Effector CD8-positive, alpha-beta T cell (primary cell): Measurements from ENCODE around the gene SYNC.
"Not testable (repeated sequence)": the region's sequence is repeated elsewhere in the genome, so short reads cannot be mapped to it uniquely, and the experiment has no call there.

Experiments
- DNase-seq: peaks from one replicate; lab custom pipeline; 2025; lab: John Stamatoyannopoulos, UW

Gene SYNC

DNA sequence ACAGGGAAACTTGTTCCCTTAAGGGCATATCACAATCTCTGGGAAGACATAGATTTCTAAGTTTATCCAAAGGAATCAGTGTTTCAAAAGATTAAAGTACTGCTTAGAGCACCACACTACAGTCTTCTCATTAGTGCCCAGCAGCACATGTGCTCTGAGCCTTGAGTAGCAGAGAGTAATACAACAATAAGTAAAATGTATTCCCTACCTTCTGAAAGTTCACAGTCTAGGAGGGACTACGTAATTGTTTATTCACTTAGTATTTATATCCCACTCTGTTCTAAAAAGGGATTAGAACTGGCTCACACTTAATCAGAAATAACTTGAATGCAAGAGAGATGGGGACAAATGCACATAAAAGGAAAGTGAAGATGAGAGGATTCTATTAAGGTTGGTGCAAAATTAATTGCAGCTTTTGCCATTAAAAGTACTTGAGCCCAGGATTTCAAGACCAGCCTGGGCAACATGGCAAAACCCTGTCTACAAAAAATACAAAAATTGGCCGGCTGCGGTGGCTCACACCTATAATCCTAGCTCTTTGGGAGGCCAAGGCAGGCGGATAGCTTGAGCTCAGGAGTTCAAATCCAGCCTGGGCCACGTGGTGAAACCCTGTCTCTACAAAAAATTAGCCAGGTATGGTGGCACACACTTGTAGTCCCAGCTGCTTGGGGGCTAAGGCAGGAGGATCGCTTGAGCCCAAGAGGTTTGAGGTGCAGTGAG, 9.0 kb downstream of the SYNC start:
- DNase-seq: no peak

- no peak for DNase-seq
These were observed 16.2 kb downstream of the SYNC start for GRCh38 chr1:32686387-32686786.

DNA sequence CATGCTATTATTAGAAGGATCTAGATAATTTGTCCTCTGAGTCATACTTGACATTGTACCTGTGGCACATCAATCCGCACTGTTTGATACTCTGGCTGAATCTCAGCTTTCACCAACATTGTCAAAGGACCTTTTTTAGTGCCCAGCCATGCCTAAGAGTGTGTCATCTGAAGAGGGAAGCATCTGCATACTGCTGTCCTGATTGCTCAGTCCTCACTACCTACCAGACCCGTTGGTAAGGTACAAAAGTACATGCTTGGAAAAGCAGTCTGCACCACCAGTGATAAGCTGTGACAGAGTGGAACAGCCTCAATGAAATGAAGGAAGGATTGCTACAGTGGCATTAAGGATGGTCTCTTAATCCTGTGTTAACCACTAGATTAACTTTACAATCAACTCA, 17.1 kb downstream of the SYNC start:
- DNase-seq: no peak

- DNase-seq: no peak
These were observed 18.3 kb downstream of the SYNC start for GRCh38 chr1:32684167-32684811.

DNA sequence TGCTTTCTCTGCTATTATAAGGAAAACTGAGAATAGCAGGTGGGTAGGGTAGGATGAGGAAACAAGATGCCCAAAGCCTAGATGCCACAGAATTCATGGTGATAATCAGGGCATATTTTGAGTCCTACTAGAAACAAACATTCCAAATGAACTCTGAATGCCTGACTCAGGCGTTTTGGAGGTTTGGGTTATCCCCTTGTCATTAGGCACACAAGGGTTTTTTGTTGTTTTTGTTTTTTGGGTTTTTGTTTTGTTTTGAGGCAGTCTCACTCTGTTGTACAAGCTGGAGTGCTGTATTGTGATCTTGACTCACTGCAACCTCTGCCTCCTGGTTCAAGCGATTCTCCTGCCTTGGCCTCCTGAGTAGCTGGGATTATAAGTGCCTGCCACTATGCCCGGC, 19.2 kb downstream of the SYNC start:
- no peak for DNase-seq

- DNase-seq: no peak
These were observed 20.6 kb downstream of the SYNC start for GRCh38 chr1:32681999-32682398.

DNA sequence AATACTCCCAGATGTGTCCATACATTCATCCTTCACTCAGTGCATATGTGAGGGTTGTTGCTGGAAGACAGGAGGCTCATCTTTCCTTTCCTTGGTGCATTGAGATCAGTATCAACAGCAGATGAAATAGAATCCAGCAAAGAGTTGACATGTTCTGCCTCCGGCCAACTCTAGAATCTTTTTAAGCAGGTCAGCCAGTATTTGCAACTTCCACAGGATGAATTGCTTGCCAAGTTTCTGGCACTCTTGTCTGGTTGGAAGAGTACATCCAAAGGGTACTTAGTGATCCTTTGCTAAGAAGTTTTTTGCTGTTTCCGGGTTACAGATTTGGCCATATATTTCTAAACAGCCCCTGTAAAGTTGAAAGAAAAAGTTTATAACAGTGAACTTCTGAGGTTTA, 21.1 kb downstream of the SYNC start:
- no peak for DNase-seq

GRCh38 chr1:32680642-32681041, 21.9 kb downstream of the SYNC start:
- no peak for DNase-seq

GRCh38 chr1:32679993-32680392, 22.6 kb downstream of the SYNC start:
- DNase-seq: not testable (repeated sequence)

DNA sequence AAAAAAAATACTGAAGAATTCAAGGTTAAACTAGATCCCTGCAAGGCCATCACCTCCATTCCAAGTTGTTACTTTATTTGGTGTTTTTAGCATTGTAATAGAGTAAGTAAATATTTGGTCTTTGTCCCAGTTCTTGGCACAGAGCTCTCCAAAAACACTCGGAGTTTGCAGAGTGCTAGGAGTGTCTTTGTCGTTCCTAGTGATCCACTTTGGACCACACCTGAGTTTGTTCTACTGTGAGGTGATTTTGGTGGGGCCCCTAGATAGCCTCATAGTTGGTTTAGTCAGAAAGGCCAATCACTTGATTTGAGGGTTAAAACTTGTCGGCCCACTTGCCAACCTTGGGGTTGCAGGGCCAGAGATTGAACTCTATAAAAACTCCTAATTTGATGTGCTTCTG, 25.6 kb downstream of the SYNC start:
- DNase-seq: no peak

GRCh38 chr1:32668716-32669115, 33.9 kb downstream of the SYNC start:
- DNase-seq: not testable (repeated sequence)

DNA sequence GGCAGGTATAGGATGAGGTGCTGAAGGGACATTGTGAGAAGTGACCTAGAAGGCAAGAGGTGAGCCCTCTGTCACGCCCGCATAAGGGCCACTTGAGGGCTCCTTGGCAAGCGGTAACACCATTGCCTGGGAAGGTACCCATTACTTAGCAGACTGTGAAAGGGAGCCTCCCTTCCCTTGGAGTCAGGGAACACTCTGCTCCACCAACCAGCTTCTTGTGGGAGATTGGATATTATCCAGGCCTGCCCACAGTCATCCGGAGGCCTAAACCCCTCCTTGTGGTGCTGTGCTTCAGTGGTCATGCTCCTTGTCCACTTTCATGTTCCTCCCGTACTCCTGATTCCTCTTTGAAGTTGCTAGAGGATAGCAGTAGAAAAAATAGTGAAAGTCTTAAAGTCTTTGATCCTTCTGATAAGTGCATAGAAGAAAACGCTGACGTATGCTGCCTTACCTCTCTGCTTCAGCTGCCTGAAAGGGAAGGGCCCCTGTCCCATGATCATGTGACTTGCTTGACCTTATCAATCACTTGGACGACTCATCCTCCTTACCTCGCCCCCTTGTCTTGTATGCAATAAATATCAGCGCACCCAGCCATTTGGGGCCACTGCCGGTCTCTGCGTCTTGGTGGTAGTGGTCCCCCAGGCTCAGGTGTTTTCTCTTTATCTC, 35.5 kb downstream of the SYNC start:
- DNase-seq: no peak

DNA sequence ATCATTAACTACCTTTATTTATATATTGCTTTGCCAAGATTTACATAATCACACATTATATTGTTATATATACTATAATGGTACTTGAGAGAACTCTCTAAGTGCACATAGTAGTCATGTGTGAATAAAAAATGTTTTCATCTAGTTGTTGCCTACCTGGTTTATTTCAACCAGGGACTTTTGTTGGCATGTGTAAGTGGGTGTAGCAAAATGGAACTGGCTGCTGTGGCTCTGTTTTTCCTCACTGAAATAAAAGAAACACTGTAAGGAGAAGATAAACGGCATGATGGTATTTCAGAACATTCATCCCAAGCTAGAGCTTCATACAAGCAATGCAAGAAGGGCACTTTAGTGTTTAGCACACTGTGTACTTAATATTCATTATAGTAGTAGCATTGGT, 36.7 kb downstream of the SYNC start:
- DNase-seq: no peak

DNA sequence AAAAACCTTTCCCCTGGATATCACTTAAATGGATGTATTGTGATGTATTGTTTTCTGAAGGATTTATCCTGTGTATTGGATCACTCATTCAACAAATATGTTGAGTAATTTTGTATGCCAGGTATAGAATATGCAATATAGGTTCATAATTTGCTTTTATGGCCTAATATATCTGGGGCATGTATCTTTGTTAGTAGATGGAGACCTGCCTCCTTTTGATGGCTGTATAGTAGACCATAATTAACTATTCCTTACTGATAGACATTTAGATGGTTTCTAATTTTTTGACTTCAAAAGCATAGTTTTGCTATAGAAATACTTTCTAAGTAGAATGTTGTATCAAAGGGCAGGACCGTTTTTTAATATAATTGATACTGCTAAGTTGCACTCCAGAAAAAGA, 43.0 kb downstream of the SYNC start:
- DNase-seq: no peak

DNA sequence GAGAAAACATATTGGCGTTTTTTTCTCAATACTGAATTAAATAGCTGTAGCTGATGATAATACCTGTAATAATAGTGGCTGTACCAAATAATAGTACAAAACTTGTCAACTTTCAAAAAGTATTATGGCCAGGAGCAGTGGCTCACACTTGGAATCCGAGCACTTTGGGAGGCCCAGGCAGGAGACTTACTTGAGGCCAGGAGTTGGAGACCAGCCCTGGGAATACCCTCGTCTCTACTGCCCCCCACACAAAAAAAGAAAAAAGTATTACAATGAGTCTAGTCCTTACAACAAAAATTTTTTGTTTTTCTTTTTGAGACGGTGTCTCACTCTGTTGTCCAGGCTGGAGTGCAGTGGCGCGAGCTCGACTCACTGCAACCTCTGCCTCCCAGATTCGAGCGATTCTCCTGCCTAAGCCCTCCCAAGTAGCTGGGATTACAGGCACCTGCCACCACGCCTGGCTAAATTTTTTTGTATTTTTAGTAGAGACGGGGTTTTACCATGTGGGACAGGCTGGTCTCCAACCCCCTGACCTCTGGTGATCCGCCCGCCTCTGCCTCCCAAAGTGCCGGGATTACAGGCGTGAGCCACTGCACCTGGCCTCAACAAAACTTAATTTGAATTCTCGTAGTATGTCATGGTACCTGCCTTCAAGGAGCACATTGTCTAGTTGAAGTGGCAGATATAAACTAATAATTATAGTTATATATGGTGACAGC, 50.2 kb downstream of the SYNC start:
- no peak for DNase-seq

DNA sequence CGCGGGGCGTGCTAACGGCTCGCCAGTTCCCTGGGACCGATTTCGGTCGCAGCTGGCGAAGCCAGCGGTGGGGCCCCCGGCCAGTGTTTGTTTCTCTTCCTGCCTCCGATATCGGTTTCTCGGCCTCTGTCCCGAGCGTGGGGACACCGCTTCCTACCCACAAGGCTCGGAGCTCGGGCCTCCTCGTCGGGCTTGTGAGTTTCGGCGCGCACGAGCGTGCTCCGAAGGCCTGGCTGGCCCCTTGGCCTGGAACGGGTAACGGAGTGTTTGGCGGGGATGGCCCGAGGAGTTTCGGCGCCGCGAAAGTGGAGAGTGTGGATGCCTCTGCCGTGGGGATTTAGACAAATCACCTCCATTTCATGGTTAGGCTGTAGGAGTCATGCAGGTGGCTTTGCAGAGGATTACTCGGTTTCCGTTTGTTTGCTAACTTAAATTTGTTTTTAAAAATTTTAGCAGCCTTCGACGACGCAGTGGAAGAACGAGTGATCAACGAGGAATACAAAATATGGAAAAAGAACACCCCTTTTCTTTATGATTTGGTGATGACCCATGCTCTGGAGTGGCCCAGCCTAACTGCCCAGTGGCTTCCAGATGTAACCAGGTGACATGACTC, 51.0 kb downstream of the SYNC start:
- no peak for DNase-seq

GRCh38 chr1:32650752-32651460, 51.7 kb downstream of the SYNC start, which contains the start of gene RBBP4:
TSS of gene RBBP4 (plus strand) at chr1:32651208. CDS start at chr1:32651307, 99 bp downstream.
- DNase-seq: peak; percentile 97

DNA sequence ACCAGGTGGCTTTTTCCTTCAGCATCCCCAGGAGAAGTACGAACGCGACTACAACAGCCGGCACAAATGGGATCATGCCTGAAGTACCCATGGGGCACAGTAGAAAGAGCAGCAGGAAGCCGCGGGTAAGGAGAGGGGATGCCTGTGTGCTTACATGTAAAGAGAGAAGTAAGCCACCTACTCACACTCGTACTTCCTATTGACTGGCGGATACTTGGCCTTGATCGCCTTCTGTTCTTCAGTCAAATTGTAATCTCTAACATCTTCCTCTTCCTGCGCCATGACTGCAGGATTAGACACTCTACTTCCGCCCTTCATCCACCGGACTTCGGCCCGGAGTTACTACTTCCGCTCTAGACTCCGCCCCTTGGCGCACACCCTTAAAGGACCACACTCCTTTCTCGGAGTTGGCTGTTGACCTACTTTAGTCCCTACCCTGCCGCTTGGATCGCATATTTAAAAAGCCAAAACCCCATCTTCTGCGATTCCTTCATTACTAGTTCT, 52.3 kb downstream of the SYNC start, which contains the start of gene ZBTB8OS:
Gene ZBTB8OS (minus strand): TSS at position 303 of the 504 bp plus-strand sequence. CDS start 21 bp downstream, at position 282.
- DNase-seq: peak; percentile 77

DNA sequence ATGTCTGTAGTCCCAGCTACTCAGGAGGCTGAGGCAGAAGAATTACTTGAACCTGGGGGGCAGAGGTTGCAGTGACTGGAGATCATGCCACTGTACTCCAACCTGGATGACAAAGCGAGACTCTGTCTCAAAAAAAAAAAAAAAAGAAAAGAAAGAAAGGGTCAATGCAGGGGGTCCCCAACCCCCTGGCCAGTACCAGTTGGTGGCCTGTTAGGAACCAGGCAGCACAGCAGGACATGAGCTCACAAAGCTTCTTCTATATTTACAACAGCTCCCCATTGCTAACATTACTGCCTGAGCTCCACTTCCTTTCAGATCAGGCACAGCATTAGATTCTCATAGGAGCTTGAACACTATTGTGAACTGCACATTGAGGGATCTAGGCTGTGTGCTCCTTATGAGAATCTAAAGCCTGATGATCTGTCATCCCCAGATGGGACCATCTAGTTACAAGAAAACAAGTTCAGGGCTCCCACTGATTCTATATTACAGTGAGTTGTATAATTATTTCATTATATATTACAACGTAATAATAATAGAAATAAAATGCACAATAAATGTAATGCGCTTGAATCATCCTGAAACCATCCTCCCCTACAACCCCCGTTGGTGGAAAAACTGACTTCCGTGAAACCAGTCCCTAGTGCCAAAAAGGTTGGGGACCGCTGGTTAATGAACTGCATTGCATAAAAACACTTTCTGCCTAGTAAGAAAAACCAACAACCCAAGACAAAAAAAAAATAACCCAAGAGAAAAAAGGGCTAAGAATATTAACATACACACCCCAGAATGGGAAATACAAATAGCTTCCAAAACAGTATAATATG, 55.0 kb downstream of the SYNC start:
- no peak for DNase-seq

DNA sequence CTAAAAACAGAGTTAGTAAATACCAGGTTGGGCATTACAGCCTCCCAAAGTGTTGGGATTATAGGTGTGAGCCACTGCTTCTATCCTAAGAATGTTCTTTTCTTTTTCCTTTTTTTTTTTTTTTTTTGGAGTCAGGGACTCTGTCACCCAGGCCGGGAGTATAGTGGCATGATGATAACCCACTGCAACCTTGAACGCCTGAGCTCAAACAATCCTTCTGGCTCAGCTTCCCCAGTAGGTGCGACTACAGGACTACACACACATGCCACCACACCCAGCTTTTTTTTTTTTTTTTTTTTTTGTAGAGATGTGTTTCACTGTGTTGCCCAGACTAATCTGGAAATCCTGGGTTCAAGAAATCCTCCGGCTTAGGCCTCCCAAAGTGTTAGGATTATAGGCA, 58.1 kb downstream of the SYNC start:
- no peak for DNase-seq
